HEK293 (cell line): Measurements from ENCODE around the gene NME1.

Source experiments
- CTCF ChIA-PET: fragments of 350-600 bp; formaldehyde crosslinking; extraction: SDS; loops from one replicate; lab custom pipeline; 2021; ENCODE audit warnings: antibody characterized with exemption; lab: Yijun Ruan, JAX
- POLR2A ChIA-PET: fragments of 300-600 bp; formaldehyde crosslinking; extraction: SDS; loops from one replicate; lab custom pipeline; 2020; ENCODE audit warnings: antibody characterized with exemption, inconsistent platforms; lab: Yijun Ruan, JAX
- H3K27ac ChIP-seq: fragments of 200-500 bp; sonication (Bioruptor generic); 2 replicates; pipeline ENCODE4 v1.5.1; 2014; ENCODE audit warnings: low read depth, low read length, control low read depth, inconsistent platforms; ENCODE audit errors: extremely low read depth
- H3K36me3 ChIP-seq, 2 experiments: fragments of 200-500 bp in 1 of 2; sonication (Bioruptor generic) in 1 of 2; 1 replicate in 1 of 2; 2 replicates in 1 of 2; pipeline ENCODE4 v1.5.1; 2014 to 2017; ENCODE audit warnings: inconsistent platforms in 2 of 2, low read length in 2 of 2; ENCODE audit not compliant: control insufficient read depth in 2 of 2, insufficient read depth in 1 of 2
- H3K4me1 ChIP-seq: fragments of 200-500 bp; sonication (Bioruptor generic); 2 replicates; pipeline ENCODE4 v1.5.1; 2014; ENCODE audit warnings: mild to moderate bottlenecking, low read length, inconsistent platforms; ENCODE audit not compliant: control insufficient read depth, insufficient read depth
- H3K4me3 ChIP-seq: 2 replicates; pipeline ENCODE4 v1.5.1; 2011; ENCODE audit warnings: low read depth, mild to moderate bottlenecking, control low read depth, low read length, moderate library complexity
- H3K9me3 ChIP-seq: fragments of 200-500 bp; sonication (Bioruptor generic); 2 replicates; pipeline ENCODE4 v1.5.1; 2014; ENCODE audit warnings: low read depth, low read length, inconsistent platforms; ENCODE audit not compliant: control insufficient read depth, insufficient read depth
- GFI1B ChIP-seq: fragments of 450-650 bp; formaldehyde crosslinking; IDR thresholded peaks from 2 replicates; pipeline ENCODE4 v1.5.1; 2016; ENCODE audit warnings: missing biosample characterization, missing genetic modification characterization
- GLIS1 ChIP-seq: fragments of 450-650 bp; formaldehyde crosslinking; IDR thresholded peaks from 2 replicates; pipeline ENCODE4 v1.5.1; 2016; ENCODE audit warnings: missing biosample characterization, missing genetic modification characterization
- SCRT2 ChIP-seq: fragments of 450-650 bp; formaldehyde crosslinking; IDR thresholded peaks from 2 replicates; pipeline ENCODE4 v1.5.1; 2016; ENCODE audit warnings: missing biosample characterization, missing genetic modification characterization
- ZBTB21 ChIP-seq: fragments of 450-650 bp; formaldehyde crosslinking; IDR thresholded peaks from 2 replicates; pipeline ENCODE4 v1.5.1; 2017; ENCODE audit warnings: missing biosample characterization, missing genetic modification characterization
- ZIC2 ChIP-seq: fragments of 450-650 bp; formaldehyde crosslinking; IDR thresholded peaks from 2 replicates; pipeline ENCODE4 v1.5.1; 2016; ENCODE audit warnings: missing biosample characterization, missing genetic modification characterization
- ZNF140 ChIP-seq: fragments of 450-650 bp; formaldehyde crosslinking; IDR thresholded peaks from 2 replicates; pipeline ENCODE4 v1.5.1; 2016; ENCODE audit warnings: missing biosample characterization, missing genetic modification characterization
- ZNF16 ChIP-seq: fragments of 450-650 bp; formaldehyde crosslinking; IDR thresholded peaks from 2 replicates; pipeline ENCODE4 v1.5.1; 2016; ENCODE audit warnings: low read depth, missing biosample characterization, missing genetic modification characterization
- ZNF24 ChIP-seq: fragments of 450-650 bp; formaldehyde crosslinking; IDR thresholded peaks from 2 replicates; pipeline ENCODE4 v1.5.1; 2016; ENCODE audit warnings: missing biosample characterization, missing genetic modification characterization
- ZNF354C ChIP-seq: fragments of 450-650 bp; formaldehyde crosslinking; IDR thresholded peaks from 2 replicates; pipeline ENCODE4 v1.5.1; 2016; ENCODE audit warnings: missing biosample characterization, missing genetic modification characterization, low read depth, borderline replicate concordance
- ZNF366 ChIP-seq: fragments of 450-650 bp; formaldehyde crosslinking; conservative IDR thresholded peaks from 2 replicates; pipeline ENCODE4 v1.5.1; 2016; ENCODE audit warnings: missing biosample characterization, missing genetic modification characterization
- ZNF394 ChIP-seq: fragments of 450-650 bp; formaldehyde crosslinking; IDR thresholded peaks from 2 replicates; pipeline ENCODE4 v1.5.1; 2016; ENCODE audit warnings: missing biosample characterization, missing genetic modification characterization, mild to moderate bottlenecking, moderate library complexity, borderline replicate concordance
- ZNF626 ChIP-seq: fragments of 450-650 bp; sonication (Bioruptor Pico); formaldehyde crosslinking; IDR thresholded peaks from 2 replicates; pipeline ENCODE4 v1.5.1; 2018; ENCODE audit warnings: missing biosample characterization, missing genetic modification characterization, inconsistent platforms
- ZNF701 ChIP-seq: fragments of 450-650 bp; formaldehyde crosslinking; IDR thresholded peaks from 2 replicates; pipeline ENCODE4 v1.5.1; 2016; ENCODE audit warnings: missing biosample characterization, missing genetic modification characterization
- ZNF707 ChIP-seq: fragments of 450-650 bp; formaldehyde crosslinking; IDR thresholded peaks from 2 replicates; pipeline ENCODE4 v1.5.1; 2016; ENCODE audit warnings: missing biosample characterization, missing genetic modification characterization
- ZNF768 ChIP-seq: fragments of 450-650 bp; formaldehyde crosslinking; IDR thresholded peaks from 2 replicates; pipeline ENCODE4 v1.5.1; 2018; ENCODE audit warnings: missing biosample characterization, mild to moderate bottlenecking, missing genetic modification characterization
- ZSCAN23 ChIP-seq: fragments of 450-650 bp; formaldehyde crosslinking; IDR thresholded peaks from 2 replicates; pipeline ENCODE4 v1.5.1; 2016; ENCODE audit warnings: missing biosample characterization, missing genetic modification characterization
- TF ChIP-seq, protein P1 (sequence below): fragments of 450-650 bp; formaldehyde crosslinking; IDR thresholded peaks from 2 replicates; pipeline ENCODE4 v1.5.1; 2017; ENCODE audit warnings: missing biosample characterization, missing genetic modification characterization
- TF ChIP-seq, protein P2 (sequence below): fragments of 450-650 bp; formaldehyde crosslinking; IDR thresholded peaks from 2 replicates; pipeline ENCODE4 v1.5.1; 2016; ENCODE audit warnings: missing biosample characterization, missing genetic modification characterization
- TF ChIP-seq, protein P3 (sequence below): fragments of 450-650 bp; formaldehyde crosslinking; IDR thresholded peaks from 2 replicates; pipeline ENCODE4 v1.5.1; 2016; ENCODE audit warnings: missing biosample characterization, missing genetic modification characterization
- TF ChIP-seq, protein P4 (sequence below): fragments of 450-650 bp; formaldehyde crosslinking; IDR thresholded peaks from 2 replicates; pipeline ENCODE4 v1.5.1; 2016; ENCODE audit warnings: missing biosample characterization, missing genetic modification characterization, borderline replicate concordance
- TF ChIP-seq, protein P5 (sequence below): fragments of 450-650 bp; formaldehyde crosslinking; IDR thresholded peaks from 2 replicates; pipeline ENCODE4 v1.5.1; 2016; ENCODE audit warnings: missing biosample characterization, missing genetic modification characterization

Gene NME1

DNA sequence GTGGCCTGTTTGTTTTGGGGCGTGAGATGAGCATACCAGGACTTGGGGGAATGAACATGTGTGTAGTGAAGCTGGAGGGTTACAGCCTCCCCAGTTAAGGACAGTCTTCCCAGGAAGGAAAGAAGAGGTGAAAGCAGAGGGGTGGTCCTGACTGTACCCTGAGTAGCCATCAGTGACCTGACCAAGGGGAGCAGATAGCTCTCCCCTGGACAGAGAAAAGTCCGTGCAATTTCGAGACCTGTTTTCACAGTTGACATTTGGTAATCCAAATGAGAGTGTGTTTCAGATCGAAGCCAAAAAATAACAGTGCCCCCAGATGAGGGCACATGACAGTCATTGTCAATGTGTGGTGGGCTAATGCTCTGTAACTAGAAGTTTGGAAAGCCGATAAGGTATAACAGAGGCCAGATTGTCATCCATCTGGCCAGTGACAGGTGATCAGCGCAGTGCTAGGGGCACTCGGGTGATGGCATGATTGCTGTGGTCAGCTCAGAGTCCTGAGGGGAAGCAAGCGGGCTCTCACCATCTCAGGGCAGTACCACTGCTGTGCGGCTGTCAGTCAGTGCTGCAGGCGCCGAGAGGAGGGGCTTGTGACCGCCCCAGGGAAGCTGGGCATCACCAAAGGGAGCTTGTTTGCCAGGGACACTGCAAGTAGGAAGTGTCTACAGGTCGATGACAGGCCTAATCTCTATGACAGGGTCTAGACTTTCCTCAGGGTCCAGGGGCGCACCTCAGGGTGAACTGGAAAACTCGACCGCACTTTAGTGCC, 11.7 kb downstream of the NME1 start:
- TF ChIP-seq, protein P1, sequence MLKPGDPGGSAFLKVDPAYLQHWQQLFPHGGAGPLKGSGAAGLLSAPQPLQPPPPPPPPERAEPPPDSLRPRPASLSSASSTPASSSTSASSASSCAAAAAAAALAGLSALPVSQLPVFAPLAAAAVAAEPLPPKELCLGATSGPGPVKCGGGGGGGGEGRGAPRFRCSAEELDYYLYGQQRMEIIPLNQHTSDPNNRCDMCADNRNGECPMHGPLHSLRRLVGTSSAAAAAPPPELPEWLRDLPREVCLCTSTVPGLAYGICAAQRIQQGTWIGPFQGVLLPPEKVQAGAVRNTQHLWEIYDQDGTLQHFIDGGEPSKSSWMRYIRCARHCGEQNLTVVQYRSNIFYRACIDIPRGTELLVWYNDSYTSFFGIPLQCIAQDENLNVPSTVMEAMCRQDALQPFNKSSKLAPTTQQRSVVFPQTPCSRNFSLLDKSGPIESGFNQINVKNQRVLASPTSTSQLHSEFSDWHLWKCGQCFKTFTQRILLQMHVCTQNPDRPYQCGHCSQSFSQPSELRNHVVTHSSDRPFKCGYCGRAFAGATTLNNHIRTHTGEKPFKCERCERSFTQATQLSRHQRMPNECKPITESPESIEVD (tag by site-specific recombination) = no peak
- peak; percentile 72; the same call in 1 of the 2 replicates for TF ChIP-seq SCRT2 (tag by site-specific recombination)
- TF ChIP-seq ZIC2 (tag by site-specific recombination) = peak; percentile 6; the same call in 1 of the 2 replicates
- TF ChIP-seq GLIS1 (tag by site-specific recombination) = no peak
- TF ChIP-seq, all 188 proteins: peak for 2
- no peak overlapping the region; the same call in 1 of the 2 replicates for H3K27ac ChIP-seq
- POLR2A ChIA-PET = interaction anchor here (1.0 to 3.0 kb wide), 3 partner anchors 11 to 298 kb away, joined by 4 to 36 read pairs (median 4); partner anchors contain the start of genes NME1 and TOB1
- CTCF ChIA-PET = interaction anchor here (0.5 to 2.0 kb wide), 4 partner anchors 9 to 382 kb away, joined by 4 to 10 read pairs (median 6); partner anchors contain the start of gene NME1
- H3K4me1 ChIP-seq = 0 out of 2 replicates have a peak, but pooled peaks cover 5% of the 10 kb centered on the region
- peak overlapping the region; percentile 88 for H3K4me3 ChIP-seq
- peaks cover 61 to 64% of the 10 kb centered on the region in 2 experiments for H3K36me3 ChIP-seq
- H3K9me3 ChIP-seq = no peaks in the 10 kb centered on the region

DNA sequence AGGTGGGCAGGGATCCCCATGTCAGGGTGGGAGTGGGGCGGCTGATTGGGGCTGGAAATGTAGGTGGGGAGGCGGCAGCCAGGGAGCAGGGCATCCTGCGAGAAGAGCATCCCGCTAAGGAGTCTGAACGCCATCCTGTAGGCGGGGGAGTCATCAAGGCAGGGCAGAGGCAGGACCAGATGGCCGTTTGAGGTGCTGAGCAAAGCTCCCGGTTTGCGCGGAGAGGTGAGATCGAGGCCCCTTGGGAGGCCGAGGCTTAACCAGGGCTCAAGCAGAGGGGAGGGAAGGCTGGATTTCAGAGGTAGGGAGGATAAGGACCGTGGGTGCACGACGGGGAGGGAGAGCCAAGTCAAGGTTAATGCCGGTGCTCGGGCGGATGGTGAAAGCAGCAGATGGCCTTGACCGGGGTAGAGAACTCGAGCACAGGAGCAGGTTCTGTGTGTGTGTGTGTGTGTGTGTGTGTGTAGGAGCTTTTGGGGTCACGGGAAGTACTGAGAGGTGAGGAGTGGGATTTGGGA, 12.4 kb downstream of the NME1 start:
- 0 out of 2 replicates have a peak, but pooled peaks cover 5% of the 10 kb centered on the region for H3K4me1 ChIP-seq
- no peaks in the 10 kb centered on the region for H3K9me3 ChIP-seq
- H3K27ac ChIP-seq = peak overlapping the region; percentile 64
- POLR2A ChIA-PET = interaction anchor here (0.5 to 3.0 kb wide), 12 partner anchors 10 to 299 kb away, joined by 3 to 36 read pairs (median 4); partner anchors contain the start of genes MBTD1, NME1, SPAG9 and TOB1
- H3K36me3 ChIP-seq = peaks cover 61 to 64% of the 10 kb centered on the region in 2 experiments
- CTCF ChIA-PET = interaction anchor here (0.5 to 2.0 kb wide), 4 partner anchors 10 to 383 kb away, joined by 4 to 10 read pairs (median 6); partner anchors contain the start of gene NME1
- peak overlapping the region; percentile 88 for H3K4me3 ChIP-seq
- no peak; the same call in 1 of the 2 replicates for TF ChIP-seq ZNF707 (tag by site-specific recombination)
- no peak for TF ChIP-seq ZNF626 (tag by site-specific recombination)
- no peak for TF ChIP-seq ZNF16 (tag by site-specific recombination)
- TF ChIP-seq ZNF140 = no peak
- TF ChIP-seq ZNF394 = no peak
- TF ChIP-seq, protein P2, sequence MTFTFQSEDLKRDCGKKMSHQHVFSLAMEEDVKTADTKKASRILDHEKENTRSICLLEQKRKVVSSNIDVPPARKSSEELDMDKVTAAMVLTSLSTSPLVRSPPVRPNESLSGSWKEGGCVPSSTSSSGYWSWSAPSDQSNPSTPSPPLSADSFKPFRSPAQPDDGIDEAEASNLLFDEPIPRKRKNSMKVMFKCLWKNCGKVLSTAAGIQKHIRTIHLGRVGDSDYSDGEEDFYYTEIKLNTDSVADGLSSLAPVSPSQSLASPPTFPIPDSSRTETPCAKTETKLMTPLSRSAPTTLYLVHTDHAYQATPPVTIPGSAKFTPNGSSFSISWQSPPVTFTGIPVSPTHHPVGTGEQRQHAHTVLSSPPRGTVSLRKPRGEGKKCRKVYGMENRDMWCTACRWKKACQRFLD (tag by site-specific recombination) = no peak
- TF ChIP-seq ZNF354C (tag by site-specific recombination) = no peak
- TF ChIP-seq GFI1B (tag by site-specific recombination) = no peak
- TF ChIP-seq ZNF701 (tag by site-specific recombination) = no peak
- peak; percentile 53 for TF ChIP-seq ZSCAN23 (tag by site-specific recombination)
- TF ChIP-seq ZBTB21 (tag by site-specific recombination) = peak; percentile 64; the same call in 1 of the 2 replicates
- TF ChIP-seq, protein P3, sequence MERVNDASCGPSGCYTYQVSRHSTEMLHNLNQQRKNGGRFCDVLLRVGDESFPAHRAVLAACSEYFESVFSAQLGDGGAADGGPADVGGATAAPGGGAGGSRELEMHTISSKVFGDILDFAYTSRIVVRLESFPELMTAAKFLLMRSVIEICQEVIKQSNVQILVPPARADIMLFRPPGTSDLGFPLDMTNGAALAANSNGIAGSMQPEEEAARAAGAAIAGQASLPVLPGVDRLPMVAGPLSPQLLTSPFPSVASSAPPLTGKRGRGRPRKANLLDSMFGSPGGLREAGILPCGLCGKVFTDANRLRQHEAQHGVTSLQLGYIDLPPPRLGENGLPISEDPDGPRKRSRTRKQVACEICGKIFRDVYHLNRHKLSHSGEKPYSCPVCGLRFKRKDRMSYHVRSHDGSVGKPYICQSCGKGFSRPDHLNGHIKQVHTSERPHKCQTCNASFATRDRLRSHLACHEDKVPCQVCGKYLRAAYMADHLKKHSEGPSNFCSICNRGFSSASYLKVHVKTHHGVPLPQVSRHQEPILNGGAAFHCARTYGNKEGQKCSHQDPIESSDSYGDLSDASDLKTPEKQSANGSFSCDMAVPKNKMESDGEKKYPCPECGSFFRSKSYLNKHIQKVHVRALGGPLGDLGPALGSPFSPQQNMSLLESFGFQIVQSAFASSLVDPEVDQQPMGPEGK = peak; percentile 63; the same call in 1 of the 2 replicates
- TF ChIP-seq, protein P4, sequence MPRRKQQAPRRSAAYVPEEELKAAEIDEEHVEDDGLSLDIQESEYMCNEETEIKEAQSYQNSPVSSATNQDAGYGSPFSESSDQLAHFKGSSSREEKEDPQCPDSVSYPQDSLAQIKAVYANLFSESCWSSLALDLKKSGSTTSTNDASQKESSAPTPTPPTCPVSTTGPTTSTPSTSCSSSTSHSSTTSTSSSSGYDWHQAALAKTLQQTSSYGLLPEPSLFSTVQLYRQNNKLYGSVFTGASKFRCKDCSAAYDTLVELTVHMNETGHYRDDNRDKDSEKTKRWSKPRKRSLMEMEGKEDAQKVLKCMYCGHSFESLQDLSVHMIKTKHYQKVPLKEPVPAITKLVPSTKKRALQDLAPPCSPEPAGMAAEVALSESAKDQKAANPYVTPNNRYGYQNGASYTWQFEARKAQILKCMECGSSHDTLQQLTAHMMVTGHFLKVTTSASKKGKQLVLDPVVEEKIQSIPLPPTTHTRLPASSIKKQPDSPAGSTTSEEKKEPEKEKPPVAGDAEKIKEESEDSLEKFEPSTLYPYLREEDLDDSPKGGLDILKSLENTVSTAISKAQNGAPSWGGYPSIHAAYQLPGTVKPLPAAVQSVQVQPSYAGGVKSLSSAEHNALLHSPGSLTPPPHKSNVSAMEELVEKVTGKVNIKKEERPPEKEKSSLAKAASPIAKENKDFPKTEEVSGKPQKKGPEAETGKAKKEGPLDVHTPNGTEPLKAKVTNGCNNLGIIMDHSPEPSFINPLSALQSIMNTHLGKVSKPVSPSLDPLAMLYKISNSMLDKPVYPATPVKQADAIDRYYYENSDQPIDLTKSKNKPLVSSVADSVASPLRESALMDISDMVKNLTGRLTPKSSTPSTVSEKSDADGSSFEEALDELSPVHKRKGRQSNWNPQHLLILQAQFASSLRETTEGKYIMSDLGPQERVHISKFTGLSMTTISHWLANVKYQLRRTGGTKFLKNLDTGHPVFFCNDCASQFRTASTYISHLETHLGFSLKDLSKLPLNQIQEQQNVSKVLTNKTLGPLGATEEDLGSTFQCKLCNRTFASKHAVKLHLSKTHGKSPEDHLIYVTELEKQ (tag by site-specific recombination) = peak; percentile 33; the same call in 1 of the 2 replicates
- TF ChIP-seq ZNF24 (tag by site-specific recombination) = peak; percentile 80; the same call in 1 of the 2 replicates
- no peak; the same call in none of the 2 replicates for TF ChIP-seq SCRT2 (tag by site-specific recombination)
- no peak; the same call in 1 of the 2 replicates for TF ChIP-seq ZNF768 (tag by site-specific recombination)
- TF ChIP-seq, protein P5, sequence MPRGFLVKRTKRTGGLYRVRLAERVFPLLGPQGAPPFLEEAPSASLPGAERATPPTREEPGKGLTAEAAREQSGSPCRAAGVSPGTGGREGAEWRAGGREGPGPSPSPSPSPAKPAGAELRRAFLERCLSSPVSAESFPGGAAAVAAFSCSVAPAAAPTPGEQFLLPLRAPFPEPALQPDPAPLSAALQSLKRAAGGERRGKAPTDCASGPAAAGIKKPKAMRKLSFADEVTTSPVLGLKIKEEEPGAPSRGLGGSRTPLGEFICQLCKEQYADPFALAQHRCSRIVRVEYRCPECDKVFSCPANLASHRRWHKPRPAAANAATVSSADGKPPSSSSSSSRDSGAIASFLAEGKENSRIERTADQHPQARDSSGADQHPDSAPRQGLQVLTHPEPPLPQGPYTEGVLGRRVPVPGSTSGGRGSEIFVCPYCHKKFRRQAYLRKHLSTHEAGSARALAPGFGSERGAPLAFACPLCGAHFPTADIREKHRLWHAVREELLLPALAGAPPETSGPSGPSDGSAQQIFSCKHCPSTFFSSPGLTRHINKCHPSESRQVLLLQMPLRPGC = 0 out of 2 replicates have a peak, but pooled peaks have one; percentile 36
- TF ChIP-seq ZNF366 (tag by site-specific recombination) = peak; percentile 52; the same call in 1 of the 2 replicates
